ENCODE measurements around the gene BMS1. TPM values are rescaled to one million over a fixed set of nuclear protein-coding genes. Genes with fewer than 3 reads are reported as not detected.
A peak's percentile ranks its signal among the peaks of the same experiment; 100 is the strongest.

Gene BMS1
- total RNA-seq, 2 donors from 2014 or later = 10.2 to 18.2 TPM

DNA sequence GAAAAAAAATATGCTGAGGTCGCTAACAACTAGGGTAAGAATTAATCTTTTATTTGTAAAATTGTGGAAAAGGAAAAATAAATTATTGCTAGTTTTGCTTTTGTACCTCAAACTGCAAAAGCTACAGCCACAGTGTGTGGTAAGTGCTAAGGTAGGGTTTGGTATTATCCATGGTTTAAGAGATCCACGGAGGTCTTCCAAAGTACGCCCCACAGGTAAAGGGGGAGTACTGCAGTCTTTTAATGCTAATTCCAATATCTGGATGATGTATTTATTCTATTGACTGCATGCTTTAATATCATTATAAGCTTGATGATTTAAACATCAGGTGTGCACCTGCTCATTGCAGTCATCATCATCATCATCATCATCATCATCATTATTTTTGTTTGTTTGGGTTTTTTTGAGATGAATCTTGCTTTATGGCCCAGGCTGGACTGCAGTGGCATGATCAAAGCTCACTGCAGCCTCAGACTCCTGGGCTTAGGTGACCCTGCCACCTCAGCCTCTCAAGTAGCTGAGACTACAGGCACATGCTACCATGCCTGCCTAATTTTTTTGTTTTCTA lies 38.4 kb upstream of the BMS1 start:
- TF ChIP-seq POLR2AphosphoS5 (IDR thresholded peaks at IDR 0.05) (no peak), POLR2A (IDR thresholded peaks at IDR 0.05) (no peak)
- TF ChIP-seq, protein P1, sequence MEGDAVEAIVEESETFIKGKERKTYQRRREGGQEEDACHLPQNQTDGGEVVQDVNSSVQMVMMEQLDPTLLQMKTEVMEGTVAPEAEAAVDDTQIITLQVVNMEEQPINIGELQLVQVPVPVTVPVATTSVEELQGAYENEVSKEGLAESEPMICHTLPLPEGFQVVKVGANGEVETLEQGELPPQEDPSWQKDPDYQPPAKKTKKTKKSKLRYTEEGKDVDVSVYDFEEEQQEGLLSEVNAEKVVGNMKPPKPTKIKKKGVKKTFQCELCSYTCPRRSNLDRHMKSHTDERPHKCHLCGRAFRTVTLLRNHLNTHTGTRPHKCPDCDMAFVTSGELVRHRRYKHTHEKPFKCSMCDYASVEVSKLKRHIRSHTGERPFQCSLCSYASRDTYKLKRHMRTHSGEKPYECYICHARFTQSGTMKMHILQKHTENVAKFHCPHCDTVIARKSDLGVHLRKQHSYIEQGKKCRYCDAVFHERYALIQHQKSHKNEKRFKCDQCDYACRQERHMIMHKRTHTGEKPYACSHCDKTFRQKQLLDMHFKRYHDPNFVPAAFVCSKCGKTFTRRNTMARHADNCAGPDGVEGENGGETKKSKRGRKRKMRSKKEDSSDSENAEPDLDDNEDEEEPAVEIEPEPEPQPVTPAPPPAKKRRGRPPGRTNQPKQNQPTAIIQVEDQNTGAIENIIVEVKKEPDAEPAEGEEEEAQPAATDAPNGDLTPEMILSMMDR (IDR thresholded peaks at IDR 0.05) = no peak
- 54% methylated on average over 3 of the region's 3 CpGs for WGBS
- no peak for DNase-seq (ENCODE audit: low spot score)
- intact Hi-C loops (cut with DNase I) = no loop called here
- H3K9me3 ChIP-seq = no peaks in the 10 kb centered on the region
- H3K27ac ChIP-seq = no peak overlapping the region
- H3K36me3 ChIP-seq = no peaks in the 10 kb centered on the region
- no peak overlapping the region for H3K4me3 ChIP-seq
- H3K27me3 ChIP-seq (replicated peaks; ENCODE audit: insufficient read depth) = no peaks in the 10 kb centered on the region
- no peaks in the 10 kb centered on the region for H3K4me1 ChIP-seq (replicated peaks)

DNA sequence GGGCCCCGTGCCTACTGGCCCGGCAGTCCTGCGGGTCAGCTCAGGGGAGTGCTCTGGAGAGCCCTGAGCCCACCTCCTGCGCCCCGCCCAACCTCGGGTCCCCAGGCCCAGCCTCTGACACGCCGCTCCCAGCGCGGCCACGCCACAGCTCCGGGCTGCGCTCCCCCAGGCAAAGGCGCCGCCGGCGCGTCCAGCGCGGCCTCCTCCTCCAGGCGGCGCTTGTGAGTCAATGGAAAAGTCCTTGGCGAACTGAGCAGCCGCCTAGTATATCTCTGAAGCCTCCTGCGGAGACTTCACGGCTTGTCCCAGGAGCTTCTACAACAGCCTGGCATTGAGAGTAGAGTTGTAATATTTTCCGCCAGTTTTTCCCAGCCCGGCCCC lies 29.5 kb upstream of the BMS1 start:
- Histone ChIP-seq H3K27ac (peak overlapping the region; percentile 72 to 82), H3K27me3 (replicated peaks; ENCODE audit: insufficient read depth) (no peaks in the 10 kb centered on the region), H3K36me3 (no peaks in the 10 kb centered on the region), H3K9me3 (no peaks in the 10 kb centered on the region), H3K4me1 (replicated peaks) (no peaks in the 10 kb centered on the region), H3K4me3 (peak overlapping the region; percentile 39 to 53)
- TF ChIP-seq POLR2AphosphoS5 (IDR thresholded peaks at IDR 0.05) = peak; percentile 47
- TF ChIP-seq, protein P1 (IDR thresholded peaks at IDR 0.05) = peak; percentile 57 to 83 (median 82)
- no peak for TF ChIP-seq POLR2A (IDR thresholded peaks at IDR 0.05)
- intact Hi-C loops (cut with DNase I) = loop anchor here (5.0 kb wide), 1 partner anchor 354 kb away; no protein-coding TSS in a partner anchor
- DNase-seq (ENCODE audit: low spot score) = peak; percentile 74
- WGBS = under 1% methylated on average over 14 of the region's 28 CpGs

DNA sequence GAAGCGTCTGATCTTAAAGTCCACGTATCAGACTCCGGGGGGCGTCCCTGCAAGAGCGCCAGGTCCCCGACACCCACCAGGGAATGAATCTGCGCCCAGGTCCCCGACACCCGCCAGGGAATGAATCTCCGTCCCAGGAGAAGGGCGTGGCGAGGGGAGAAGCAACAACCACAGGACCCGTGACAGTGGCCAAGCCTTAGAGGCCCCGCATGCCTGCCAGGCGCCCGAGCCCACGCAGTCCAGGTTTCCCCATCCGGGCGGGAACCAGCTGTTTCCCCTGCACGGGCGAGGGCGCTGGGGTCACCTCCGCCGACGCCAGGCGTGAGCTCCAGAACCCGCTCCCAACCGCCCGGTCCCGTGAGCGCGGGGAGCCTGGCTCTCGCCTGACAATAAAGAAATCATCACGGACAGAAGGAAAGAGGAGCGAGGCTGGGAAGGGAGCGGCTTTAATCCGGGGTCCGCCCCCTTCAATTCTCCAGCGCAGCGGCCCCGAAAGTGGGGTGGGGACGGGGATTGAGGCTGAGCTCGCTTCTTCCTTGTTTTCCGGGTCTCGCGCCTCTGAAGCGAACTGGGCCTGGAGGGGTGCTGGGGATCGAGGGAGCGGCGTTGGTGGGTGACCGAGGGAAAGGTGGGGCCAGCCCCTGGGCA lies 29.0 kb upstream of the BMS1 start:
- Histone ChIP-seq H3K4me3 (peak overlapping the region; percentile 39 to 53), H3K36me3 (no peaks in the 10 kb centered on the region), H3K27ac (peak overlapping the region; percentile 72 to 82), H3K27me3 (replicated peaks; ENCODE audit: insufficient read depth) (no peaks in the 10 kb centered on the region), H3K4me1 (replicated peaks) (no peaks in the 10 kb centered on the region), H3K9me3 (no peaks in the 10 kb centered on the region)
- WGBS = under 1% methylated on average over 48 of the region's 51 CpGs
- TF ChIP-seq, protein P1 (IDR thresholded peaks at IDR 0.05) = no peak
- TF ChIP-seq POLR2AphosphoS5 (IDR thresholded peaks at IDR 0.05) = no peak
- TF ChIP-seq POLR2A (IDR thresholded peaks at IDR 0.05) = no peak
- intact Hi-C loops (cut with DNase I) = loop anchor here (5.0 kb wide), 1 partner anchor 354 kb away; no protein-coding TSS in a partner anchor
- no peak for DNase-seq (ENCODE audit: low spot score)

DNA sequence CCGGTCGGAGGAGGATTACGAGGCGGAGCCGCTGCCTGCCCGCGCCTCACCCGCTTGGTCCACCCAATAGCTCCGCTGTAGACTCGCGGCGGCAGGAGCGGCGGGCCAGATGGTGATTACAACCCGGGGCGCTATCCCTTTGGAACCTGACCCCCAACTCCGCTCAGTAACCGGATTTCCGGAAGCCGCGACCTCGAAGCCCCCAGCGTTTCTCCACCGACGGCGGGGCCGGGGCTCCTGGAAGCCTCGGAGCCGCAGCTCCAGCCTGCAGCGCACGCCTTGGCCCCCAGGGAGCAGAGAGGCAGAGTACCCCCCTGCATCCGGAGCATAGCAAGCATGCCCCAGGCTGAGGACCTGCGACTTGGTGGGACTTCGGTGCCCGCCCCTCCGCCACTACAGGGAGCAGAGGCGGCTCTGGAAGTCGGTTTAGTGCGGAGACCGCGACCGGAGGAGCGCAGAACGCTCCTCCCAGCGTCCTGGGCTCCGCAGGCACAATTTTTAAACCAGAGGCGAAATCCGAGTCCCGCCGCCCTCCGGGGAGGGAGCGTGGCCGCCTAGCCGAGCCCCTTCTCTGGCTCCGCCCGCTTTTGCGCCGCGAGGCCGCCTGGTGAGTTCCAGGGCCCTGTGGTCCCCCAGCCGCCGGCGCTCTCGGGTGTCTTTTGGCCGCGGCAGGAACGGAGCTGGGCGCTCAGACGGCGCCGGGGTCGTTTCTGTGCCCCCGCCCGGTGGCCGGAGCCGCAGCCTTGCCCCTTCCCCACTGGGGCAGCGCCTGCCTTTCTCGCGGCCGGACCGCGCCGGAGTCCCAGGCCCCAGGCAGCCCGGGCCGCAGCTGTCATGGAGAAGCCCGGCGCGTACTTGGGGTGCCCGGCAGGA lies 28.2 kb upstream of the BMS1 start:
- intact Hi-C loops (cut with DNase I) = loop anchor here (5.0 kb wide), 1 partner anchor 353 kb away; no protein-coding TSS in a partner anchor
- no peaks in the 10 kb centered on the region for H3K27me3 ChIP-seq (replicated peaks; ENCODE audit: insufficient read depth)
- H3K4me1 ChIP-seq (replicated peaks) = no peaks in the 10 kb centered on the region
- WGBS = 2% methylated on average over 47 of the region's 89 CpGs
- no peaks in the 10 kb centered on the region for H3K36me3 ChIP-seq
- H3K27ac ChIP-seq = peak overlapping the region; percentile 72 to 82
- peak; percentile 19 for DNase-seq (ENCODE audit: low spot score)
- TF ChIP-seq, protein P1 (IDR thresholded peaks at IDR 0.05) = peak in 1 of 4 experiments; percentile 19
- no peak for TF ChIP-seq POLR2A (IDR thresholded peaks at IDR 0.05)
- TF ChIP-seq POLR2AphosphoS5 (IDR thresholded peaks at IDR 0.05) = no peak
- peak overlapping the region; percentile 39 to 53 for H3K4me3 ChIP-seq
- no peaks in the 10 kb centered on the region for H3K9me3 ChIP-seq
